HEK293 (cell line): ENCODE measurements around the gene GPR155.
"Not testable (repeated sequence)": the region's sequence is repeated elsewhere in the genome, so short reads cannot be mapped to it uniquely, and the experiment has no call there.

Experiments used
- ZBTB1 ChIP-seq: fragments of 450-650 bp; formaldehyde crosslinking; IDR thresholded peaks from 2 replicates; pipeline ENCODE4 v1.5.1; 2016; ENCODE audit warnings: missing biosample characterization, missing genetic modification characterization
- ZNF19 ChIP-seq: fragments of 450-650 bp; formaldehyde crosslinking; IDR thresholded peaks from 2 replicates; pipeline ENCODE4; 2016; ENCODE audit warnings: missing biosample characterization, missing genetic modification characterization, low read depth
- TF ChIP-seq, protein P1 (sequence below): fragments of 450-650 bp; formaldehyde crosslinking; IDR thresholded peaks from 2 replicates; pipeline ENCODE4 v1.5.1; 2016; ENCODE audit warnings: missing biosample characterization, missing genetic modification characterization
- TF ChIP-seq, protein P2 (sequence below): sonication (generic); formaldehyde crosslinking; IDR thresholded peaks from 2 replicates; pipeline ENCODE4 v1.8.1; 2022; ENCODE audit warnings: mild to moderate bottlenecking, moderate library complexity, missing genetic modification reagents

- TF ChIP-seq, protein P1, sequence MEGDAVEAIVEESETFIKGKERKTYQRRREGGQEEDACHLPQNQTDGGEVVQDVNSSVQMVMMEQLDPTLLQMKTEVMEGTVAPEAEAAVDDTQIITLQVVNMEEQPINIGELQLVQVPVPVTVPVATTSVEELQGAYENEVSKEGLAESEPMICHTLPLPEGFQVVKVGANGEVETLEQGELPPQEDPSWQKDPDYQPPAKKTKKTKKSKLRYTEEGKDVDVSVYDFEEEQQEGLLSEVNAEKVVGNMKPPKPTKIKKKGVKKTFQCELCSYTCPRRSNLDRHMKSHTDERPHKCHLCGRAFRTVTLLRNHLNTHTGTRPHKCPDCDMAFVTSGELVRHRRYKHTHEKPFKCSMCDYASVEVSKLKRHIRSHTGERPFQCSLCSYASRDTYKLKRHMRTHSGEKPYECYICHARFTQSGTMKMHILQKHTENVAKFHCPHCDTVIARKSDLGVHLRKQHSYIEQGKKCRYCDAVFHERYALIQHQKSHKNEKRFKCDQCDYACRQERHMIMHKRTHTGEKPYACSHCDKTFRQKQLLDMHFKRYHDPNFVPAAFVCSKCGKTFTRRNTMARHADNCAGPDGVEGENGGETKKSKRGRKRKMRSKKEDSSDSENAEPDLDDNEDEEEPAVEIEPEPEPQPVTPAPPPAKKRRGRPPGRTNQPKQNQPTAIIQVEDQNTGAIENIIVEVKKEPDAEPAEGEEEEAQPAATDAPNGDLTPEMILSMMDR, result not testable (repeated sequence)
- TF ChIP-seq, protein P2, sequence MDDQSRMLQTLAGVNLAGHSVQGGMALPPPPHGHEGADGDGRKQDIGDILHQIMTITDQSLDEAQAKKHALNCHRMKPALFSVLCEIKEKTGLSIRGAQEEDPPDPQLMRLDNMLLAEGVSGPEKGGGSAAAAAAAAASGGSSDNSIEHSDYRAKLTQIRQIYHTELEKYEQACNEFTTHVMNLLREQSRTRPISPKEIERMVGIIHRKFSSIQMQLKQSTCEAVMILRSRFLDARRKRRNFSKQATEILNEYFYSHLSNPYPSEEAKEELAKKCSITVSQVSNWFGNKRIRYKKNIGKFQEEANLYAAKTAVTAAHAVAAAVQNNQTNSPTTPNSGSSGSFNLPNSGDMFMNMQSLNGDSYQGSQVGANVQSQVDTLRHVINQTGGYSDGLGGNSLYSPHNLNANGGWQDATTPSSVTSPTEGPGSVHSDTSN, result not testable (repeated sequence)
- not testable (repeated sequence) for TF ChIP-seq ZNF19, ZBTB1 (tag by site-specific recombination)
These were observed 2.7 kb upstream of the GPR155 start for GRCh38 chr2:174489520-174489919.
